Activated naive CD8-positive, alpha-beta T cell treated with anti-CD3 and anti-CD28 coated beads, Interleukin-2, amount 50 U/mL, for 24 hours (primary cell): ENCODE data around the gene WRAP53.

Experiments used
- ATAC-seq: fragments of 150-1000 bp; cut with Tn5 transposase; one replicate; pipeline ENCODE4 v1.10.0; 2021
- DNase-seq: peaks from one replicate; pipeline ENCODE4 v3.0.0; 2021
- H3K27ac Mint-ChIP-seq: one replicate; pipeline ENCODE4 v1.8.0; 2021; ENCODE audit warnings: mild to moderate bottlenecking, mixed read lengths
- H3K27me3 Mint-ChIP-seq: one replicate; pipeline ENCODE4 v1.8.0; 2021; ENCODE audit warnings: mixed read lengths
- H3K36me3 Mint-ChIP-seq: one replicate; pipeline ENCODE4 v1.8.0; 2021; ENCODE audit warnings: low read depth, mixed read lengths
- H3K4me1 Mint-ChIP-seq: one replicate; pipeline ENCODE4 v1.8.0; 2021; ENCODE audit warnings: mixed read lengths
- H3K4me3 Mint-ChIP-seq: one replicate; pipeline ENCODE4 v1.8.0; 2021; ENCODE audit warnings: mild to moderate bottlenecking, moderate library complexity, mixed read lengths
- H3K9me3 Mint-ChIP-seq: one replicate; pipeline ENCODE4 v1.8.0; 2021; ENCODE audit warnings: mixed read lengths

Gene WRAP53

GRCh38 chr17:7667656-7668406 is 20.4 kb upstream of the WRAP53 start:
- Mint-ChIP-seq H3K36me3 (peaks cover 10% of the 10 kb centered on the region), H3K27ac (no peak overlapping the region), H3K27me3 (no peaks in the 10 kb centered on the region), H3K4me3 (no peak overlapping the region), H3K9me3 (no peaks in the 10 kb centered on the region), H3K4me1 (no peaks in the 10 kb centered on the region)
- ATAC-seq, result no peak
- no peak for DNase-seq

GRCh38 chr17:7668482-7668881 is 19.8 kb upstream of the WRAP53 start:
- no peaks in the 10 kb centered on the region for H3K9me3 Mint-ChIP-seq
- DNase-seq, result no peak
- H3K27me3 Mint-ChIP-seq, result no peaks in the 10 kb centered on the region
- no peak overlapping the region for H3K4me3 Mint-ChIP-seq
- no peaks in the 10 kb centered on the region for H3K4me1 Mint-ChIP-seq
- no peak for ATAC-seq
- H3K27ac Mint-ChIP-seq, result no peak overlapping the region
- H3K36me3 Mint-ChIP-seq, result peaks cover 16% of the 10 kb centered on the region

- Mint-ChIP-seq H3K4me1 (no peaks in the 10 kb centered on the region), H3K9me3 (peaks cover 5% of the 10 kb centered on the region), H3K27me3 (no peaks in the 10 kb centered on the region), H3K36me3 (peaks cover 39% of the 10 kb centered on the region), H3K27ac (no peak overlapping the region), H3K4me3 (no peak overlapping the region)
- ATAC-seq (no peak), DNase-seq (peak; percentile 45)
Observed at GRCh38 chr17:7673239-7673638, 15.0 kb upstream of the WRAP53 start.

- DNase-seq (no peak), ATAC-seq (no peak)
- Mint-ChIP-seq H3K27me3 (no peaks in the 10 kb centered on the region), H3K4me1 (no peaks in the 10 kb centered on the region), H3K4me3 (no peak overlapping the region), H3K9me3 (peaks cover 5% of the 10 kb centered on the region), H3K36me3 (peaks cover 39% of the 10 kb centered on the region), H3K27ac (no peak overlapping the region)
Observed at GRCh38 chr17:7674934-7675333, 13.3 kb upstream of the WRAP53 start.

- Mint-ChIP-seq H3K4me3 (no peak overlapping the region), H3K4me1 (no peaks in the 10 kb centered on the region), H3K9me3 (peaks cover 5% of the 10 kb centered on the region), H3K27me3 (no peaks in the 10 kb centered on the region), H3K27ac (no peak overlapping the region), H3K36me3 (peaks cover 33% of the 10 kb centered on the region)
- DNase-seq, result no peak
- ATAC-seq, result no peak
Observed at GRCh38 chr17:7676533-7676932, 11.7 kb upstream of the WRAP53 start.

GRCh38 chr17:7677388-7678067 is 10.7 kb upstream of the WRAP53 start:
- Mint-ChIP-seq H3K27me3 (no peaks in the 10 kb centered on the region), H3K36me3 (peaks cover 30% of the 10 kb centered on the region), H3K4me3 (no peak overlapping the region), H3K9me3 (peaks cover 5% of the 10 kb centered on the region), H3K27ac (no peak overlapping the region), H3K4me1 (peaks cover 2% of the 10 kb centered on the region)
- no peak for DNase-seq
- no peak for ATAC-seq

- H3K36me3 Mint-ChIP-seq, result peaks cover 29% of the 10 kb centered on the region
- ATAC-seq (no peak), DNase-seq (no peak)
- peak overlapping the region; percentile 92 for H3K4me3 Mint-ChIP-seq
- H3K9me3 Mint-ChIP-seq, result no peaks in the 10 kb centered on the region
- no peaks in the 10 kb centered on the region for H3K27me3 Mint-ChIP-seq
- peaks cover 45% of the 10 kb centered on the region for H3K4me1 Mint-ChIP-seq
- H3K27ac Mint-ChIP-seq, result peak overlapping the region; percentile 96
Observed at GRCh38 chr17:7684851-7685532, 3.3 kb upstream of the WRAP53 start.

- Mint-ChIP-seq H3K9me3 (no peaks in the 10 kb centered on the region), H3K4me3 (peak overlapping the region; percentile 92), H3K27me3 (no peaks in the 10 kb centered on the region), H3K4me1 (peaks cover 50% of the 10 kb centered on the region), H3K27ac (peak overlapping the region; percentile 96), H3K36me3 (peaks cover 33% of the 10 kb centered on the region)
- DNase-seq, result peak; percentile 91
- ATAC-seq, result peak; percentile 62
Observed at GRCh38 chr17:7685533-7686221, 2.6 kb upstream of the WRAP53 start.

GRCh38 chr17:7686222-7687071 is 1.8 kb upstream of the WRAP53 start:
- Mint-ChIP-seq H3K27me3 (no peaks in the 10 kb centered on the region), H3K4me1 (peaks cover 50% of the 10 kb centered on the region), H3K36me3 (peaks cover 37% of the 10 kb centered on the region), H3K9me3 (no peaks in the 10 kb centered on the region), H3K27ac (peak overlapping the region; percentile 96), H3K4me3 (peak overlapping the region; percentile 92)
- peak; percentile 31 for ATAC-seq
- DNase-seq, result peak; percentile 77

- H3K27me3 Mint-ChIP-seq, result no peaks in the 10 kb centered on the region
- peak; percentile 38 for ATAC-seq
- H3K4me1 Mint-ChIP-seq, result peaks cover 50% of the 10 kb centered on the region
- peak within 1 kb of the TSS; percentile 92 for H3K4me3 Mint-ChIP-seq
- peak within 1 kb of the TSS; percentile 96 for H3K27ac Mint-ChIP-seq
- peaks cover 39% of the 10 kb centered on the region for H3K36me3 Mint-ChIP-seq
- peak; percentile 86 for DNase-seq
- H3K9me3 Mint-ChIP-seq, result no peaks in the 10 kb centered on the region
Observed at GRCh38 chr17:7687072-7687907, 987 bp upstream of the WRAP53 start, which contains the start of gene TP53. Gene TP53, minus strand, starts transcription at chr17:7687490. Its CDS starts 10,896 bp downstream, at chr17:7676594.

- Mint-ChIP-seq H3K36me3 (peaks cover 45% of the 10 kb centered on the region), H3K4me1 (peaks cover 43% of the 10 kb centered on the region), H3K9me3 (no peaks in the 10 kb centered on the region), H3K4me3 (peak overlapping the region; percentile 92), H3K27me3 (no peaks in the 10 kb centered on the region), H3K27ac (peak overlapping the region; percentile 96)
- ATAC-seq (no peak), DNase-seq (no peak)
Observed at GRCh38 chr17:7688808-7689316, 585 bp downstream of the WRAP53 start.

- Mint-ChIP-seq H3K27me3 (no peaks in the 10 kb centered on the region), H3K9me3 (no peaks in the 10 kb centered on the region), H3K27ac (no peak overlapping the region), H3K36me3 (peaks cover 54% of the 10 kb centered on the region), H3K4me1 (no peaks in the 10 kb centered on the region), H3K4me3 (no peak overlapping the region)
- ATAC-seq (no peak), DNase-seq (no peak)
Observed at GRCh38 chr17:7695586-7695985, 7.3 kb downstream of the WRAP53 start.
